Erythroblast (primary cell): ENCODE measurements around the gene DAPK3.

ENCODE experiments used
- GATA1 ChIP-seq: IDR thresholded peaks from 2 replicates; pipeline ENCODE4 v1.6.1; 2011; ENCODE audit warnings: low read depth, mild to moderate bottlenecking, control low read depth, low read length, moderate library complexity
- POLR2A ChIP-seq: IDR thresholded peaks from 2 replicates; pipeline ENCODE4 v1.6.1; 2011; ENCODE audit warnings: mild to moderate bottlenecking, low read length

DNA sequence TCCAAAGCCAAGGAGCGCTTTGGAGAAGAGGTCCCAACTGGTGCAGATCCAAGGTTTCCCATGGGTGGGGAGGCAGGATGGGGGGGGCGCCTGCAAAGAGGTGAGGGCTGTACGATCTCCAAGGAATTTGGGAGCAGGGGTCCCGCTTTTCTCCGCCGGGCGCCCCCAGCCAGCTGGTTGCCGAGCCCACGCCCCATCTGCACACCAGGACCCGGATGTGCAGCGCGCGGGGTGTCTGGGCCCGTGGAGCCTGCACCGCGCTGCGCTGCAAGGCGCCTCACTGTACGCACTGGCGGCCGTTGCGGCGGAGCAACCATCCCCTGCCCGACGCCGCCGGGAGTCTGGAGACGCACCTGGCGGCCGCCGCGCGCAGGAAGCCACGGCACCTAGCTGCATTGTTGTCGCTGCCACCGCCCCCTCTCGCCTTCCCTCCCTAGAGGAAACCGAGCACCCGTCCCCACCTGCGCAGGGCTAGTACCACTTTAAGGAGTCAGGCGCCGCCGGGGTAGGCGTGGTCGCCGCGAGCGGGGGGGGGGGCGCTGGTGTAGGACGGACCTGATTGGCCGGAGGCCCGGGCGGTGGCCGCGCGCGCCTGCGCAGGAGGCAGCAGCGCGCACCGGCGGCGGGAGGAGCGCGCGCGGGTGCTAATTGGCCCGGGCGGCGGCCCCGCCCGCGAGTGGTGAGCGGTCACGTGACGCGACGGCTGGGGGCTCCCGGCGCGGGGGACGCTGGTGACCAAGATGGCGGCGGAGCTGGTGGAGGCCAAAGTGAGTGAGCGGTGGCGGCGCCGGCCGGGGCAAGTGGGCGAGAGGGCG is 36.3 kb upstream of the DAPK3 start, which contains the start of gene PIAS4:
- TF ChIP-seq POLR2A (peak; percentile 57), GATA1 (no peak)
